Bone marrow (tissue), 2 donors: ENCODE measurements around the gene OR51G2.

Experiments
- DNase-seq, 2 donors: peaks; one replicate each; lab custom pipeline; 2025; lab: John Stamatoyannopoulos, UW

OR51G2 gene

DNA sequence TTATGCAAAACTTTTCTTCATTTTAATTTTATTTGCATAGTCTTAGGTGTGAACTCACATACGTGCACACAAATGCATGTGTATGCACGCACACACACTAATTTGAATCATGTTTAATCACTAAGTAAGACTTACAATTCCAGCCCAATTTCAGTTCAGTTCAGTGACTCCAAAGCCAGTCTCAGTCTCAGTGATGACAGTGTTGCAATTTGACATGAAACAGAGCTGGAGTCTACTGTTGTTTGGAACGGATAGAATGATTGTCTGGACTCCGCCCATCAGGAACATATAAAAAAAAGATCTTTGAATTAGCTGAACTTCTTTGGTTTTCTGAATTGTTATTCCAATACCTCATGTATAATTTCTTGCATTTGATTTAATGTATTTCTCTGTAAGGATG is 55.3 kb downstream of the OR51G2 start:
- DNase-seq: no peak
